OCI-LY7 (cell line): ENCODE results near the gene TEPSIN.

ENCODE experiments used
- EZH2phosphoT487 ChIP-seq: fragments of 200-600 bp; sonication (generic); IDR thresholded peaks from 2 replicates; pipeline ENCODE4 v1.6.1; 2018; ENCODE audit warnings: low read depth, borderline replicate concordance, mild to moderate bottlenecking, mixed run types, antibody characterized with exemption, low read length, moderate library complexity, mixed read lengths
- TF ChIP-seq, protein P1 (sequence below): fragments of 200-600 bp; sonication (generic); conservative IDR thresholded peaks from 2 replicates; pipeline ENCODE4 v1.5.1; 2014; ENCODE audit warnings: mild to moderate bottlenecking, antibody characterized with exemption, low read length, moderate library complexity, mixed read lengths

DNA sequence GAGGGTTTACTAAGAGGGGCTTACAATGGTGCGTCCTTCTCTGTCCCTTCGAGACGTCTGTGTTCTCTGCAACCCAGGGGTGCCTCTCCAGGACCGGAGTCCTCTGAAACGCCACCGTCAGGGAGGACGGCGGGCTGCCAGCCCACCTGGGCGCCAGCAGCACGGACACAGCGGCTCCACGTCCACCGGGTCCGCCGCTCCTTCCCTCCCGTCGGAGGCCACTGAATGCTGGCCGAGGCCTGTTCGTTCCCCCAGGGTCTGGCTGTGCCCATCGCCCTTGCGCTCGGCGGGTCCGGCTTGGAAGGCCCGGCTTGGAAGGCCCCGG lies 403 bp downstream of the TEPSIN start:
- TF ChIP-seq, protein P1, sequence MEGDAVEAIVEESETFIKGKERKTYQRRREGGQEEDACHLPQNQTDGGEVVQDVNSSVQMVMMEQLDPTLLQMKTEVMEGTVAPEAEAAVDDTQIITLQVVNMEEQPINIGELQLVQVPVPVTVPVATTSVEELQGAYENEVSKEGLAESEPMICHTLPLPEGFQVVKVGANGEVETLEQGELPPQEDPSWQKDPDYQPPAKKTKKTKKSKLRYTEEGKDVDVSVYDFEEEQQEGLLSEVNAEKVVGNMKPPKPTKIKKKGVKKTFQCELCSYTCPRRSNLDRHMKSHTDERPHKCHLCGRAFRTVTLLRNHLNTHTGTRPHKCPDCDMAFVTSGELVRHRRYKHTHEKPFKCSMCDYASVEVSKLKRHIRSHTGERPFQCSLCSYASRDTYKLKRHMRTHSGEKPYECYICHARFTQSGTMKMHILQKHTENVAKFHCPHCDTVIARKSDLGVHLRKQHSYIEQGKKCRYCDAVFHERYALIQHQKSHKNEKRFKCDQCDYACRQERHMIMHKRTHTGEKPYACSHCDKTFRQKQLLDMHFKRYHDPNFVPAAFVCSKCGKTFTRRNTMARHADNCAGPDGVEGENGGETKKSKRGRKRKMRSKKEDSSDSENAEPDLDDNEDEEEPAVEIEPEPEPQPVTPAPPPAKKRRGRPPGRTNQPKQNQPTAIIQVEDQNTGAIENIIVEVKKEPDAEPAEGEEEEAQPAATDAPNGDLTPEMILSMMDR: no peak
- TF ChIP-seq EZH2phosphoT487: no peak
